ENCODE data around the gene CD72.

CD72 gene

DNA sequence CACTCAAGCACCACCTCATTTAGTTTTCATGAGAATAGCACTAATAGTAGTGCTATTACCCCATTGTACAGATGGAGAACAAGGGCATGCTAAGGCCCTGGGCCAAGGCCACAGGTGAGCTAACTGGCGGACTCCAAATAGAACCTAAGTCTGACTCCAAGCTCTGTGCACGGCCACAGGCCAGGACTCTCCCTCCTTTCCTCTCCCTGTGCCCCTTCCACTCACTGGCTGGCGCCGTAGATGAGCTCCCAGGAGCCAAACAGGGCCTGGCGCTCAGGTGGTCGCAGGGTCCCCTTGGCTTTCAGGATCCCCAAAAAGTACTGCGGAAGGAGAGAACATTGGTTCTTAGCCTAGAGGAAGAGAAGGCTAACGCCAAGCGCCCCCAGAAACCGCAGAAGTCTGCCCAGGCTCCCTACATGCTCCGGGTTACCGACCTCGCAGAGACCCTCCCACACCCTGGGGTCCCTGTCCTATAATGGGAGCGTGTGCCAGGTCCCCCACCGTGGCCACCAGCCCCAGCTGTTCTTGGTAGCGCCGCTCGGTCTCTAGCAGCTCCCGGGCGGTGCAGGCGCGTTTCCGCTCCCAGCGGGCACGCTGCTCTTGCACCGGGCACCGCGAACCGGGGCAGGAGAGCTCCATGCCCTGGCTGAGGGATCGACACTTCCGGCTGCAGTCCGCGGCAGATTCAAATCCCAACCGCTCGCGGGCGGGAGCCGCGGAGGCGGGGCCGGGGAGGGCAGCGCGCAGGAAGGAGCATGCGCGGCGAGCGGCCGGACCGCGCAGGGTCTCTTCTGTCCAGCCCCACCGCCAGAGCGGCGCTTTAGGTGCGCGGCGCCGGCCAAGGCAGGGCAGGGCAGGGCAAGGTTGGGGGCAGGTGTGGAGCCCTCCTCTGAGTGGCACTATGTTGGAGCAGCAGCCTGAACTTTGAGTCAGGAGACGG, 46.6 kb upstream of the CD72 start, which contains the start of gene ARHGEF39 (continued):
- TF ChIP-seq MYNN (tag by site-specific recombination; IDR thresholded peaks at IDR 0.05; ENCODE audit: borderline replicate concordance), result no peak
- TF ChIP-seq, protein P1, sequence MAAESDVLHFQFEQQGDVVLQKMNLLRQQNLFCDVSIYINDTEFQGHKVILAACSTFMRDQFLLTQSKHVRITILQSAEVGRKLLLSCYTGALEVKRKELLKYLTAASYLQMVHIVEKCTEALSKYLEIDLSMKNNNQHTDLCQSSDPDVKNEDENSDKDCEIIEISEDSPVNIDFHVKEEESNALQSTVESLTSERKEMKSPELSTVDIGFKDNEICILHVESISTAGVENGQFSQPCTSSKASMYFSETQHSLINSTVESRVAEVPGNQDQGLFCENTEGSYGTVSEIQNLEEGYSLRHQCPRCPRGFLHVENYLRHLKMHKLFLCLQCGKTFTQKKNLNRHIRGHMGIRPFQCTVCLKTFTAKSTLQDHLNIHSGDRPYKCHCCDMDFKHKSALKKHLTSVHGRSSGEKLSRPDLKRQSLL (tag by site-specific recombination; IDR thresholded peaks at IDR 0.05), result peak; percentile 77
- no peak for TF ChIP-seq ZNF248 (tag by site-specific recombination; IDR thresholded peaks at IDR 0.05)
- TF ChIP-seq ZNF157 (tag by site-specific recombination; IDR thresholded peaks at IDR 0.05), result no peak
- peak; percentile 60 for TF ChIP-seq KLF9 (tag by site-specific recombination; IDR thresholded peaks at IDR 0.05; ENCODE audit: low read depth)
- peak; percentile 64 for TF ChIP-seq ZIC2 (tag by site-specific recombination; IDR thresholded peaks at IDR 0.05)
- no peak for TF ChIP-seq ZNF350 (tag by site-specific recombination; IDR thresholded peaks at IDR 0.05)
- TF ChIP-seq ZNF521 (tag by site-specific recombination; IDR thresholded peaks at IDR 0.05), result no peak
- TF ChIP-seq, protein P2, sequence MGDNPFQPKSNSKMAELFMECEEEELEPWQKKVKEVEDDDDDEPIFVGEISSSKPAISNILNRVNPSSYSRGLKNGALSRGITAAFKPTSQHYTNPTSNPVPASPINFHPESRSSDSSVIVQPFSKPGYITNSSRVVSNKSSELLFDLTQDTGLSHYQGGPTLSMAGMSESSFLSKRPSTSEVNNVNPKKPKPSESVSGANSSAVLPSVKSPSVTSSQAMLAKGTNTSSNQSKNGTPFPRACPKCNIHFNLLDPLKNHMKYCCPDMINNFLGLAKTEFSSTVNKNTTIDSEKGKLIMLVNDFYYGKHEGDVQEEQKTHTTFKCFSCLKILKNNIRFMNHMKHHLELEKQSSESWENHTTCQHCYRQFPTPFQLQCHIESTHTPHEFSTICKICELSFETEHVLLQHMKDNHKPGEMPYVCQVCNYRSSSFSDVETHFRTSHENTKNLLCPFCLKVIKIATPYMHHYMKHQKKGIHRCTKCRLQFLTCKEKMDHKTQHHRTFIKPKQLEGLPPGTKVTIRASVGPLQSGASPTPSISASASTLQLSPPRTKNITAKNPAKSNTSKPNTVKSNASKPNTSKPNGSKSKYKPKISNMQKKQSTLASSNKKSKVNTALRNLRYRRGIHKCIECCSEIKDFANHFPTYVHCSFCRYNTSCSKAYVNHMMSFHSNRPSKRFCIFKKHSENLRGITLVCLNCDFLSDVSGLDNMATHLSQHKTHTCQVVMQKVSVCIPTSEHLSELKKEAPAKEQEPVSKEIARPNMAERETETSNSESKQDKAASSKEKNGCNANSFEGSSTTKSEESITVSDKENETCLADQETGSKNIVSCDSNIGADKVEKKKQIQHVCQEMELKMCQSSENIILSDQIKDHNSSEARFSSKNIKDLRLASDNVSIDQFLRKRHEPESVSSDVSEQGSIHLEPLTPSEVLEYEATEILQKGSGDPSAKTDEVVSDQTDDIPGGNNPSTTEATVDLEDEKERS (tag by site-specific recombination; IDR thresholded peaks at IDR 0.05), result no peak
- peak; percentile 23; the same call in 1 of the 2 replicates for TF ChIP-seq EGR2 (tag by site-specific recombination; IDR thresholded peaks at IDR 0.05; ENCODE audit: low read depth)
- TF ChIP-seq ZNF830 (tag by site-specific recombination; IDR thresholded peaks at IDR 0.05; ENCODE audit: low read depth), result no peak
- TF ChIP-seq, protein P3, sequence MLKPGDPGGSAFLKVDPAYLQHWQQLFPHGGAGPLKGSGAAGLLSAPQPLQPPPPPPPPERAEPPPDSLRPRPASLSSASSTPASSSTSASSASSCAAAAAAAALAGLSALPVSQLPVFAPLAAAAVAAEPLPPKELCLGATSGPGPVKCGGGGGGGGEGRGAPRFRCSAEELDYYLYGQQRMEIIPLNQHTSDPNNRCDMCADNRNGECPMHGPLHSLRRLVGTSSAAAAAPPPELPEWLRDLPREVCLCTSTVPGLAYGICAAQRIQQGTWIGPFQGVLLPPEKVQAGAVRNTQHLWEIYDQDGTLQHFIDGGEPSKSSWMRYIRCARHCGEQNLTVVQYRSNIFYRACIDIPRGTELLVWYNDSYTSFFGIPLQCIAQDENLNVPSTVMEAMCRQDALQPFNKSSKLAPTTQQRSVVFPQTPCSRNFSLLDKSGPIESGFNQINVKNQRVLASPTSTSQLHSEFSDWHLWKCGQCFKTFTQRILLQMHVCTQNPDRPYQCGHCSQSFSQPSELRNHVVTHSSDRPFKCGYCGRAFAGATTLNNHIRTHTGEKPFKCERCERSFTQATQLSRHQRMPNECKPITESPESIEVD (tag by site-specific recombination; IDR thresholded peaks at IDR 0.05), result no peak
- 0 out of 2 replicates have a peak, but pooled peaks have one; percentile 69 for TF ChIP-seq ZNF610 (tag by site-specific recombination; IDR thresholded peaks at IDR 0.05; ENCODE audit: borderline replicate concordance)
- no peak for TF ChIP-seq BCL11A (tag by site-specific recombination; IDR thresholded peaks at IDR 0.05; ENCODE audit: low read depth)
- no peak for TF ChIP-seq ZNF585B (tag by site-specific recombination; IDR thresholded peaks at IDR 0.05)
- TF ChIP-seq ZNF175 (tag by site-specific recombination; IDR thresholded peaks at IDR 0.05), result no peak
- peak; percentile 89; the same call in 1 of the 2 replicates for TF ChIP-seq ZNF561 (tag by site-specific recombination; IDR thresholded peaks at IDR 0.05; ENCODE audit: borderline replicate concordance)
- TF ChIP-seq, protein P4, sequence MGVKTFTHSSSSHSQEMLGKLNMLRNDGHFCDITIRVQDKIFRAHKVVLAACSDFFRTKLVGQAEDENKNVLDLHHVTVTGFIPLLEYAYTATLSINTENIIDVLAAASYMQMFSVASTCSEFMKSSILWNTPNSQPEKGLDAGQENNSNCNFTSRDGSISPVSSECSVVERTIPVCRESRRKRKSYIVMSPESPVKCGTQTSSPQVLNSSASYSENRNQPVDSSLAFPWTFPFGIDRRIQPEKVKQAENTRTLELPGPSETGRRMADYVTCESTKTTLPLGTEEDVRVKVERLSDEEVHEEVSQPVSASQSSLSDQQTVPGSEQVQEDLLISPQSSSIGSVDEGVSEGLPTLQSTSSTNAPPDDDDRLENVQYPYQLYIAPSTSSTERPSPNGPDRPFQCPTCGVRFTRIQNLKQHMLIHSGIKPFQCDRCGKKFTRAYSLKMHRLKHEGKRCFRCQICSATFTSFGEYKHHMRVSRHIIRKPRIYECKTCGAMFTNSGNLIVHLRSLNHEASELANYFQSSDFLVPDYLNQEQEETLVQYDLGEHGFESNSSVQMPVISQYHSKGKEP (tag by site-specific recombination; IDR thresholded peaks at IDR 0.05), result peak; percentile 28; the same call in 1 of the 2 replicates
- TF ChIP-seq ZSCAN30 (tag by site-specific recombination; IDR thresholded peaks at IDR 0.05), result 0 out of 2 replicates have a peak, but pooled peaks have one; percentile 20
- TF ChIP-seq ZNF37A (tag by site-specific recombination; IDR thresholded peaks at IDR 0.05), result no peak
- TF ChIP-seq ZNF2 (tag by site-specific recombination; IDR thresholded peaks at IDR 0.05), result peak; percentile 46; the same call in 1 of the 2 replicates
- TF ChIP-seq ZNF514 (tag by site-specific recombination; IDR thresholded peaks at IDR 0.05), result no peak
- TF ChIP-seq ZNF174 (tag by site-specific recombination; IDR thresholded peaks at IDR 0.05), result no peak
- peak; percentile 61; the same call in 1 of the 2 replicates for TF ChIP-seq ZXDB (tag by site-specific recombination; IDR thresholded peaks at IDR 0.05)
- no peak for TF ChIP-seq REPIN1 (tag by site-specific recombination; IDR thresholded peaks at IDR 0.05; ENCODE audit: low read depth)
- peak; percentile 69 for TF ChIP-seq ZFHX2 (tag by site-specific recombination; conservative IDR thresholded peaks at IDR 0.05)
- TF ChIP-seq, protein P5, sequence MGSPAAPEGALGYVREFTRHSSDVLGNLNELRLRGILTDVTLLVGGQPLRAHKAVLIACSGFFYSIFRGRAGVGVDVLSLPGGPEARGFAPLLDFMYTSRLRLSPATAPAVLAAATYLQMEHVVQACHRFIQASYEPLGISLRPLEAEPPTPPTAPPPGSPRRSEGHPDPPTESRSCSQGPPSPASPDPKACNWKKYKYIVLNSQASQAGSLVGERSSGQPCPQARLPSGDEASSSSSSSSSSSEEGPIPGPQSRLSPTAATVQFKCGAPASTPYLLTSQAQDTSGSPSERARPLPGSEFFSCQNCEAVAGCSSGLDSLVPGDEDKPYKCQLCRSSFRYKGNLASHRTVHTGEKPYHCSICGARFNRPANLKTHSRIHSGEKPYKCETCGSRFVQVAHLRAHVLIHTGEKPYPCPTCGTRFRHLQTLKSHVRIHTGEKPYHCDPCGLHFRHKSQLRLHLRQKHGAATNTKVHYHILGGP (tag by site-specific recombination; IDR thresholded peaks at IDR 0.05), result no peak
- TF ChIP-seq, protein P6, sequence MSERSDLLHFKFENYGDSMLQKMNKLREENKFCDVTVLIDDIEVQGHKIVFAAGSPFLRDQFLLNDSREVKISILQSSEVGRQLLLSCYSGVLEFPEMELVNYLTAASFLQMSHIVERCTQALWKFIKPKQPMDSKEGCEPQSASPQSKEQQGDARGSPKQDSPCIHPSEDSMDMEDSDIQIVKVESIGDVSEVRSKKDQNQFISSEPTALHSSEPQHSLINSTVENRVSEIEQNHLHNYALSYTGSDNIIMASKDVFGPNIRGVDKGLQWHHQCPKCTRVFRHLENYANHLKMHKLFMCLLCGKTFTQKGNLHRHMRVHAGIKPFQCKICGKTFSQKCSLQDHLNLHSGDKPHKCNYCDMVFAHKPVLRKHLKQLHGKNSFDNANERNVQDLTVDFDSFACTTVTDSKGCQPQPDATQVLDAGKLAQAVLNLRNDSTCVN (tag by site-specific recombination; optimal IDR thresholded peaks at IDR 0.05), result peak; percentile 97
- no peak for TF ChIP-seq ZNF140 (tag by site-specific recombination; IDR thresholded peaks at IDR 0.05)

All from HEK293 (cell line).